PC-3 (cell line): ENCODE measurements around the gene CIAO2A.

Experiments
- CTCF ChIP-seq: fragments of 300-600 bp; sonication (generic); conservative IDR thresholded peaks from 2 replicates; pipeline ENCODE4 v1.5.1; 2017; ENCODE audit warnings: antibody characterized with exemption, low read depth, mild to moderate bottlenecking, low read length
- EZH2 ChIP-seq: fragments of 300-600 bp; sonication (generic); IDR thresholded peaks from one replicate; pipeline ENCODE4 v1.6.1; 2017; ENCODE audit warnings: antibody characterized with exemption, mild to moderate bottlenecking, low read length; ENCODE audit not compliant: unreplicated experiment
- EZH2phosphoT487 ChIP-seq: fragments of 300-600 bp; sonication (generic); IDR thresholded peaks from 2 replicates; pipeline ENCODE4 v1.6.1; 2018; ENCODE audit warnings: mild to moderate bottlenecking, antibody characterized with exemption, low read length, borderline replicate concordance

- TF ChIP-seq CTCF (no peak), EZH2 (no peak), EZH2phosphoT487 (no peak)
Measured at GRCh38 chr15:64112073-64112772, 18.6 kb upstream of the CIAO2A start.
